GM19397 (cell line): ENCODE results near the gene PJVK.
"Not testable (repeated sequence)": the region's sequence is repeated elsewhere in the genome, so short reads cannot be mapped to it uniquely, and the experiment has no call there.

ENCODE experiments used
- ATAC-seq: cut with Tn5 transposase; IDR thresholded peaks from one replicate; pipeline ENCODE4 v1.9.1; 2021; ENCODE audit warnings: mild to moderate bottlenecking, moderate library complexity; ENCODE audit not compliant: unreplicated experiment

Gene PJVK

DNA sequence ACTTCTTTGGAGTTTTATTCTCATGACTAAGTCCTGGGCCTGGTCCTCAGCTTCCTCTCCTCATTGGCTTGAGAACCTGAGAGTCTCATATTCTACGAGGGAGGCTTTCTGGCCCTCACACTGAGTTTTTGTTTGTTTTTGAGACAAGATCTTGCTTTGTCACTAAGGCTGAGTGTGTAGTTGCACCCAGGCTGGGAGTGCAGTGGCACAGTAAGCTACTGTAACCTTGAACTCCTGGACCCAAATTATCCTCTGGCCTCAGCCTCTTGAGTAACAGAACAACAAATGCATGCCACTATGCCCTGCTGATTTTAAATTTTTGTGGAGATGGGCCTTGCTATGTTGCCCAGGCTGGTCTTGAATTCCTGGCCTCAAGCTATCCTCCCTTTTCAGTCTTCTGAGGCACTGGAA, 22.8 kb upstream of the PJVK start:
- ATAC-seq, result no peak

DNA sequence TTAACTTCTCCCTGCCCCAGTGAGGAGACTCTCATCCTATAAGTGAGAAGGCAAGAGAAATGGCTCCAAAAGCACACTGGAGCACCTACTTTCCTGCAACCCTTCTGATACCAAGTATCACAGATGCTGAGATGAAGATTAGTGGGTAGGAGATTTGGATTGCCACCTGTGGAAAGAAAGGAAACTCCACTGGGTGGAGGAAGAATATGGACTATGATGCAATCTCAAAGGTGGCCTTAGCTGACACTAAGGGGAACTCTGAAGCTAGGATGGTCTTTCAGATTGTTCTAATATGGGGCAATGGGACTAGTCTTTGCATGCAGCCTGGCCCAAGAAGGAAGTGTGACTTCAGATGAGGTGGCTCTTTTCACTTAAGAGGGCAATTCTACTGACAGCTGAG, 21.8 kb upstream of the PJVK start:
- no peak for ATAC-seq

GRCh38 chr2:178436662-178437061, 14.5 kb upstream of the PJVK start:
- no peak for ATAC-seq

DNA sequence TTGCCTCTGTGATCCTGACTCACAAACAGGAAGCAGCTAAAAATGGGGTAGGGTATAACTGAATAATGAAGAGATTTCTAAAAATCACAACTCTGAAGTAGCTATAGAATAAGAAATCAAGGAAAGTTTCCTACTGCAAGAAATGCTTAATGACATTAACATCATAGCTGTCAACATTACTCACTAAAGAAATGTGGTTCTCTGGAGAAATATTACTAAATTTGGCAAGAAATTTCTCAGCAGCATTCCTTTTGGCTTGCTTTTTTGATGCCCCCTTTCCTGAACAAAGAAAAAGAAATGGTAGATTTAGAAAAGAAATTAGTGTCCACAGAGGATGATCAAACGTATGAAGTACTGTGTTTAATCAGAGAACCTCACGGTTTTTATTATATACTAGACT, 9.8 kb upstream of the PJVK start:
- no peak for ATAC-seq

DNA sequence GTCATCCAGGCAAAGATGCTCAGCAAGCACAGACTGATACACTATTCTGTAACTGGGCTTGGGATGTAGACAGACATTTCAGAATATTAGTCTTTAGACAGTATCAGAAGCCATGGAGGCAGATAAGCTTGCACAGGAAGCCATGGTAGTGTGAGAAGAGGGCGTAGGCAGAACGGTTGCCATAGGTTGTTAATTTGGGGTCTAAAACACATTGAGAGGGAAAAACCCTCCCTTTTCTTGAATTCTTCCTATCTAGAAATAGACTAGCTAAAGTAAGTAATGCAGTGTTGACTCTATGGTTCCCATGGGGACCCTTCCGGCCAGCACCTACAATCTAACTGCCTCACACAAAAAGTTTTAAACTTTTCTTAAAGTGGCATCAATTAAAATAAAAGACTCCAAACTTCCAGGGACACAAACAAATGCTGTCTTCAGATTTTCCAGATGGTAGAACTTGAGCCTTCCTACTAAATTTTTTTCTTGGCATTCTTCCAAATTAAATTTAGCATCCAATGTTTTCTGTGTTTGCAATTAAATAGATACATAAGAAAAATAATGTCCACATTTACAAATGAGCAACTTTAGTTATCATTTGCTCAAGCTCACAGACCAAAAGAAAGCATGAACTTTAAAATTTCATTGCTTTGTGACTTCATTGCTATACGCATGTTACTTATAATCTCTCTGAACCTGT, 2.1 kb upstream of the PJVK start:
- no peak for ATAC-seq

DNA sequence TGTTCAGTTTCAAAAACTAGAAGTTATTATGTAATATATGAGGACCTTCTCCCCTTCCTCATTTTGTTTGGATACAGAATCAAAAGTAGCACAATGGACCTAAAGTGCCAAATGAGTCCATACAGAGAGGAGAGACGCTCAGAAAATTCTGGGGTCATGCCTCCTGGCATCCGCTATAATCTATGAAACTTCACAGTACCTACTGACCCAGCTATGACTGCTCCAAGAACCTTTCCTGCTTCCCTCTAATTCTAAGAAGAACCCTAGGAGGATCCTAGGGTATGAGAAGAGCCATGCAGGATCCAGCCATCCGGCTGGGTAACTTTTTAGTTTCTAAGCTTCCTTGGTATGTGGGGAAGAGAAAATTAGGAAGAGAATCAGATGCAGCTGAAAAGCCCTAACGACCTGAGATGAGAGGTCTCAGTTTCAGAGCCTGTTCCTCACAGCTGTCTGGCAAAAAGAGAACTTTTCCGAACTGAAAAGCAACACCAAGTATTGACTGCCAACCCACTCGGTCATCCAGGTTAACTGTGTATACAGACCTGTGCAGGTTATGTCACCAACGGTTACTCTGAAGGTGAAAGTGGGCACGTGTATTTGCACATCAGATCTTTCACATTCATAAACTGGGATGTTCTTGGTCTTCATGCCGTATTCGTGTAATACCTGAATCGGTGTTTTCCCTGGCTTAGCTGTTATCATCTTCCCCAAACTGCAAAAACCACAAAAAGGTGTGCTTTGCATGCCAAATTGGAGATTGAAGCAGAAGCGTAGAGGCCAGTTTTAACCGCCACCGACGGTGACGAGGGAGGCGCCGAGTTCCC, 1.3 kb upstream of the PJVK start:
- no peak for ATAC-seq

DNA sequence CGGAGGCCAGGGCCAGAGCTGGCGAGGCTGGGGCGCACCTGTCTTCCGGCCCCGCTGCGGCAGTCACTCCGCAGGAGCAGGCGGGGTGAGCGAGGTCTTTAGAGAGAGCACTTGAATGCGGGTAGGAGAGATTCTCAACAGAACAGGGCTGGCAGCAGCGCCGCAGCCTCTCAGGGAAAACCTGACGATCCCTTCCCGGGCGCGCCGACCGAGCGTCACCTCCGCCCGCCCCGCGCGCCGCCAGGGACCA, 729 bp upstream of the PJVK start:
- peak; percentile 53 for ATAC-seq

GRCh38 chr2:178452334-178452733, 1.2 kb downstream of the PJVK start:
- no peak for ATAC-seq

DNA sequence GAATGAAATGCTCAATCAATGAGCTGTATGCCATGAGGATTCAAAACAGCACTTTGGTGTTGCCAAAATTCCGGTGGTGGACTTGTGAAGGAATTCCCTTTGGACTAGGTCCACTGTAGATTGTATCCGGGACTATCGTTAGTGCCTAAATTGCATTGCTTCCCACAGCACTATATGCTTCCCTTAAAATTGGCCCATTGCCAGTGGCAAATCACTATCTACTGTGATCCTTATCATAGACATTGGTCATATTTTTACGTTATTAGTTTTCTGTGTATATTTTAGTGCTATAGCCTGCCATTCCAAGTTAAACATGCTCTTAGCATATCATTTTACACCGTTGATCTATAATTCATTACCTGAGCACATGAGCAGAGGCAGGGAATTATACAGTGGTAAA, 1.7 kb downstream of the PJVK start:
- ATAC-seq, result no peak

GRCh38 chr2:178455947-178456346, 4.8 kb downstream of the PJVK start:
- ATAC-seq, result no peak

DNA sequence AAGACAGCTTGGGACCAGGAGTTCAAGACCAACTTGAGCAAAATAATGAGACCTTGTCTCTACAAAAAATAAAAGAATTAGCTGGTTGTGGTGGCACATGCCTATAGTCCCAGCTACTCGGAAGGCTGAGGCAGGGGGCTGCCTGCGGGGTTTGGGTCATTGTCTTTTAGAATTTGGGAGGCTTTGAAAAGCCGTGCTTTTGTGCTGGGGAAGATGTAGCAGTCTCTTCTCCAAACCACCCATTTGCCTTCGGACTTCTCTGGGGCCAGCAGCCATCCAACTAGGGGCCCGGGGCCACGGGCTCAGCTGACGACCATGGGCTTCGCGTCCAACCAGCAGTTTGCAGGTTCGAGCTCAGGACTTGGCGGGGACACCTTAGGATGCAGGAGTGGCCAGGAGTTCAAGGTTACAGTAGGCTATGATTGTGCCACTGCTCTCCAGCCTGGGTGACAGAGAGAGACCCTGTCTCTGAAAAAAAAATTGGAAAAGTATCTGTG, 6.3 kb downstream of the PJVK start:
- ATAC-seq, result no peak

DNA sequence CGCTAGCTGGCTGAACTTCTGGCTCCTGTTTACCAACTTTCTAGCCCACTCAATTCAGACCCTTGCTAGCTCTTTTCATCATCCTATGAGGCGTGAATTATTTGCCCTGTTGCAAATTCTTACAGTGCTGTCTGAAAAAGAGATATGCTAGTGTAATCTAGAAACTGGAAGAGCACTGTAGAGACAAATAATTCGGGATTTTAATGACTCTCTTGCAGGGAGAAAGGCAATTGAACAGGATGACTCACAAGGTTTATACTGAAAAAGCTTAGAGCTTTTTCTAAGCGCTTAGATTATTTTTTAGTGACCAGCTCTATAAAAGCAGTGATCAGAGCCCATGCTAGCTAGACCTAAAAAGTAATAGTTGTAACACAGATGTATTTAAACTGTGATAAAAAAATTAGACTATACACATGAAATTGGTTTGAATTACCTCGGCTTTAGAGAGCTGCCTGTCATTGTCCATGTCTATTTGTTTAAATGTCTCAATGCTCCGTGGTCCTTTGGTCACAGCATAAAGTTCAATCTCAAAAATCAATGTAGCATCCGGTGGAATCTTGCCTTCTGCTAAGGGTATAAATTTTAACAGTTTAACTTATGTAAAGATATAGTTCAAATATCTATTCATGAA, 18.2 kb downstream of the PJVK start:
- ATAC-seq, result no peak

- ATAC-seq, result not testable (repeated sequence)
Measured at GRCh38 chr2:178471313-178471712, 20.1 kb downstream of the PJVK start.

DNA sequence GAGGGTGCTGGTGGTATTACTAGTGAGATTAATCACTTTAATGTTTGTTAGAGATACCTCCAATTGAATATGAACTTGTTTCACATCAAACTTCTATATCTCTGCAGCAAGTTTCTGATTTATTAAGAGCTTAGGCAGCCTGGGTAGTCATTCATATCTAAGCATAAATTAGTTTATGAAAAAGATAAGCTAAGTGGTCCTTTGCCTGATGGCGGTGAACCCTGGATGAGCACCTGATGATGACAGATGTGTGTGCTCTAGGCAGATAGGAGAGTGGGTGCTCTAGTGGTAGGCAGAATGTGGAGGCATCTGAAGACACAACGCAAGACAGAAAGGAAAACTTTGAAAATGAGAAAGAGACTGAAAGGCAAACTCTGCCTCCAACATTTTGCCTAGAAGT, 22.2 kb downstream of the PJVK start:
- no peak for ATAC-seq

DNA sequence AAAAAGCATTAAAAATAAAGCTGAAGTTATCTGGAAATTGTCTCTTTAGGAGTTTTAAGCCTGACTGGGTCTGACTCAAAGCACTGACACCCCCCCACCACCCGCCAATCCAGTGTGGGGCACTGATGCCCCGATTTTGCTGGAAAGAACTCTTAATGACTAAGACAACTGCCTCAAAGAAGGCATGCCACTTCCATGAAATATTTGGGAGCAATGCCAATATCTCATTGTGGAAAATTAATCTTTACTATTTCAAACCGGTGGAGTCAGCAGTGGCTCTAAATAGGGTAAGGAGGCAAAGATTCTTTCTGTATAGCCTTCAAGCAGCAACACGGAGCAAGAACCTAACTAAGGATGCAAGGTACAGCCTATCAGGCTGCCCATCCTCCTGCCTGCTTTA, 22.8 kb downstream of the PJVK start:
- no peak for ATAC-seq

DNA sequence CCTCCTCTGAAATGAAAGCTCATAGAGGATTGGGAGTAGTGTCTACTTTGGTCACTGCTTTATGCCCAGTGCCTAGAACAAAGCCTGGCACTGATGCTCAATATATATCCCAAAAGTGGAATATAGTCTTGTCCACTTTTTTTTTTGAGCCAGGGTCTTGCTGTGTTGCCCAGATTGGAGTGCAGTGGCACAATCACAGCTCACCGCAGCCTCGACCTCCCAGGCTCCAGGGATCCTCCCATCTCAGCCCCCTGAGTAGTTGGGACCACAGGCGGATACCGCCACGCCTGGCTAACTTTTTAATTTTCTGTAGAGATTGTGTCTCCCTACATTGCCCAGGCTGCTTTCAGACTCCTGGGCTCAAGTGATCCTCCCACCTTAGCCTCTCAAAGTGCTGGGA, 23.4 kb downstream of the PJVK start:
- no peak for ATAC-seq

DNA sequence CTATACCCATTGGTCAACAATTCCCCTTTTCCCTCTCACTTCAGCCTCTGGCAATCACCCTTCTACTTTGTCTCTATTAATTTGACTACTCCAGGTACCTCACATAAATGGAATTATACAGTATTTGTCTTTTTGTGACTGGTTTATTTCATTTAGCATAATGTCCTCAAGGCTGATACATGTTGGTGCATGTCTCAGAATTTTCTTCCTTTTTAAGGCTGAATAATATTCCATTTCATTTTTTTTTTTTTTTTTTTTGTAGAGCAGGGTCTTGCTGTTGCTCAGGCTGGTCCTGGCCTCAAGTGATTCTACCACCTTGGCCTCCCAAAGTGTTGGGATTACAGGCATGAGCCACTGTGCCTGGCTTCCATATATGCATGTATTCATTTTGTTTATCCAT, 25.3 kb downstream of the PJVK start:
- ATAC-seq, result no peak

GRCh38 chr2:178477443-178478129, 26.4 kb downstream of the PJVK start:
- no peak for ATAC-seq

GRCh38 chr2:178478130-178478438, 26.9 kb downstream of the PJVK start:
- no peak for ATAC-seq

DNA sequence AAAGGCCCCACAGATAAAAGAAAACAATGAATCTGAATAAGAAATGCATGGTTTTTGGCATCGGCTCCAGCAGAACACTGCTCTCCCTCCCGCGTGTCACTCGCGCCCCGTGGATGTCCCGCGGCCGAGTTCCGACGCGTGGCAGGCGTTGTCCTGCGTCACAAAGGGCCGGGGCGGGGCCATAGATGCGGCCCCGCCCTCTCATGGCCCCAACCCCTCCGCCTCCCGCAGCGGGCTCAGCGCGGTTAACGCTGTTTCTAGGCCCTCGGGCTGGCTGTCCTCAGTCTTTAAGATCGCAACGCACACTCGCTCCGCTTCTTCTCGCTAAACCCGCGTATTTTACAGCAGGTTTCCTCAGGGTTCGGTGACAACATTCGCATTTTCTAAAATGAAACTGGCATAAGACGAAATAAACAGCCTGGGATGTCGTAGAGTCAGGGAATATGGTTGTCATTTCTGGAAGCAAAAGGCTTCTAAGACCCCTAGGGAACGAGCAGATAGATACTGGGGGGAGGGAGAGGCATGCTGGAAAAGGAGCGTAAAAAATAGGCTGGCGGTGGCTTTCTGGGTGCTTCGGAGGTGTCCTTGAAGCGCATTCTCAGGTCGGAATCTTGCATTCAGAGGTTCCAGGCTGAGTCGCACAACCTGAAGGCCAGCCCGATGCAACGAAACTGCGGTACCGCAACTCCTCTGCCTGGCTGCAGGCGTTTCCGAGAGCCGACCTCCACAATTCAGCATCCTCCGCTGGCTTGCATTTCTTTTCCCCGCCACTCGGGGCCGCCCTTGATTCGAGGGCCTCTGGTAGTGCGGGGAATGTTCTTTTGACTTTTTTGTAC, 27.5 kb downstream of the PJVK start, which contains the start of gene FKBP7:
TSS of gene FKBP7 (minus strand) at position 162 of the 836 bp plus-strand sequence. CDS start at position 61, 101 bp downstream.
- peak; percentile 58 for ATAC-seq

GRCh38 chr2:178479275-178479616, 28.1 kb downstream of the PJVK start:
- ATAC-seq, result no peak
